GM18502 (cell line): ENCODE measurements around the gene SPAM1.
"Not testable (repeated sequence)": the region's sequence is repeated elsewhere in the genome, so short reads cannot be mapped to it uniquely, and the experiment has no call there.

Experiments
- ATAC-seq: cut with Tn5 transposase; IDR thresholded peaks from one replicate; pipeline ENCODE4 v1.9.1; 2021; ENCODE audit warnings: mild to moderate bottlenecking; ENCODE audit not compliant: unreplicated experiment, poor library complexity

Gene SPAM1

DNA sequence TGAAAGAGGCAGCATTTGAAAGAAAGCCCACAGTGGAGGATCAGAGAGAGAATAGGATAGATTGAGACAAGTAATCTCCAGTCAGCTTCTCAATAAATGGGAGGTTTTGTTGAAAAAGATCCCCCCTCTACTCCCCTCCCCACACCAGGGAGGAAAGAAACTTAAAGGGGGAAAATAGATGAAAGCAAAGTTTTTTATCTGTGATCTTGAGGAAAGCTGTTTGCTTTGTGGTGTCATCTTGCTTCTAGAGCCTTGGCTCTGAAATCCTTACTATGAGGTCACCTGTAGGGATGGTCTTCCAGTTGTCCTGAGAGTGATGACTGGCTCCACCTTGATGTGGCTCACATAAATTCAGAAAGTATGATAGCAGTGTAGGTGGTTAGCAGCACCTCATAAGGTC lies at the start of gene SPAM1:
TSS of gene SPAM1 (plus strand) at position 301 of the 400 bp plus-strand sequence. CDS start 28,330 bp downstream, outside the sequence.
- no peak for ATAC-seq

DNA sequence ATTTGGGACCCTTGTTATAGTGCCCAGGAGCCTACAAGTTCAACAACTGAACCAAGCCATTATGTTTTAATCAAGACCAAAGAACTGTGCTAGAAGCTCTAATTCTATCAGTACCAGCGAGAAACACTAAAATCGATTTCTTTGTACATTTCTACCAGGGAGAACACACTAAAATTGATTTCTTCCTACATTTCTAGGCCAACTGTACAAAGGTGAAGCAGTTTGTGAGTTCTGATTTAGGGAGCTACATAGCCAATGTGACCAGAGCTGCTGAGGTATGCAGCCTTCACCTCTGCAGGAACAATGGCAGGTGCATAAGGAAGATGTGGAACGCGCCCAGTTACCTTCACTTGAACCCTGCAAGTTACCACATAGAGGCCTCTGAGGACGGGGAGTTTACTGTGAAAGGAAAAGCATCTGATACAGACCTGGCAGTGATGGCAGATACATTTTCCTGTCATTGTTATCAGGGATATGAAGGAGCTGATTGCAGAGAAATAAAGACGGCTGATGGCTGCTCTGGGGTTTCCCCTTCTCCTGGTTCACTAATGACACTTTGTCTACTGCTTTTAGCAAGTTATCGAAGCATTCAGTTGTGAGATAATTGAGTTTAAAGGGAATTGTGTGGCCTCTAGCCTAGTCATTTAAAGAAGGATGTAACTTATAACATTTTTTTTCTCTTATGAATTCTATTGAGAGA lies 48.3 kb upstream of the SPAM1 start:
- no peak for ATAC-seq

- no peak for ATAC-seq
Observed at GRCh38 chr7:123879628-123880027, 45.4 kb upstream of the SPAM1 start.

- ATAC-seq = no peak
Observed at GRCh38 chr7:123881300-123881699, 43.7 kb upstream of the SPAM1 start.

DNA sequence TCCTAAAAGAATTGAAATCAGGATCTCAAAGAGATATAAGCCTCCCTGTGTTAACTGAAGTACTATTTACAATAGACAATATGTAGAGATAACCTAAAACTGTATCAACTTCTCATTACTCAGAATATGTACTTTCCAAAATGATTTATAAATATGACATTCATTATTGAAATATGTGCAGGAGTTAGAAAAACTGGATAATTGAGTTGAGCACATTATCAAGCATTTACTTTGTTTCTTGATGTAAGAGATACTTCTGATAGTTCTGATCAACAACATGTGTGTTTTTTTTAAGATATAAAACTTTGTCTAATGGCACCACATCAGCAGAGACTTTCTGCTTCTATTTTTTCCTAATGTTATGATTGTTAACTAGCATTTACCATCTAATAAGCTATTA lies 41.9 kb upstream of the SPAM1 start:
- no peak for ATAC-seq

- ATAC-seq = no peak
Observed at GRCh38 chr7:123888192-123888591, 36.8 kb upstream of the SPAM1 start.

DNA sequence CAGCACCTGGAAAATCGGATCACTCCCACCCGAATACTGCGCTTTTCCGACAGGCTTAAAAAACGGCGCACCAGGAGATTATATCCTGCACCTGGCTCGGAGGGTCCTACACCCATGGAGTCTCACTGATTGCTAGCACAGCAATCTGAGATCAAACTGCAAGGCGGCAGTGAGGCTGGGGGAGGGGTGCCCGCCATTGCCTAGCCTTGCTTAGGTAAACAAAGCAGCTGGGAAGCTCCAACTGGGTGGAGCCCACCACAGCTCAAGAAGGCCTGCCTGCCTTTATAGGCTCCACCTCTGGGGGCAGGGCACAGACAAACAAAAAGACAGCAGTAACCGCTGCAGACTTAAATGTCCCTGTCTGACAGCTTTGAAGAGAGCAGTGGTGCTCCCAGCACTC lies 30.3 kb upstream of the SPAM1 start:
- not testable (repeated sequence) for ATAC-seq

DNA sequence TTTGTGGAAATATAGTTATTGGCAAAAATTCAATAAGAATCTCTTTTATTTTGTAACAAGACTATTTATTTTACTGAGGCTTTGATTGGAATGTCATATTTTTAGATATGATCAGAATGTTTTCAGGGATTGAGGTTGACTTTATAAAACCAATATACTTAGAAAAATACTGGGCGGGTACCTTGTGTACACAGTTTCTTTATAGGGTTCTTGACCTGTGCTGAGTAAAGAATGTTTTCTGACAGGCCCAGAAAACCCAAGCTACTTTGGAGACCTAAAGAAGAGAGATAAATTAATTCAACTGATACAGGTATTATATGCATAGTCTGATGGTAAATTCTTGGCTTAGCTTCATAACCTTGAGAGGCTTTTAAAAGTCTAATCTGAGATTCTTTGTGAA lies 23.9 kb upstream of the SPAM1 start:
- no peak for ATAC-seq

- ATAC-seq = no peak
Observed at GRCh38 chr7:123905714-123906113, 19.3 kb upstream of the SPAM1 start.

- ATAC-seq = peak; percentile 55
Observed at GRCh38 chr7:123916240-123916724, 8.8 kb upstream of the SPAM1 start.

DNA sequence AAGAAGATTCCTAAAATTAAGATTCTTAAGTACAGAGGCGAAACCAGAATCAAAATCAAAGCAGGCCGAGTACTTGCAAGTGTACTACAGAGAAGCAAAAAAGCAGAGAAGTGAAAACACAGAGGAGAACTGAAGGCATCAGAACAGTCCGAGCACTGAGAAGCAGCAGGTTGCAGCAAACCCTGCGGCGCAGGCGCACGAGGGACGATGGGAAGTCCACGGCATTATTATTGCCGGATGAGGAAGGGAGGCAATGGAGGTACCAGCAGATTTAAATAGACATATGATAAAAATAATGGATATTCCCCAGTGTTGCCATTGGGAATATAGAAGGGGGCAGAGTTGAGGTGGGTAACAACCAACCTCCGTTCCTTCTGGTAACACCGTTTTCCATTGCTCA lies 7.2 kb upstream of the SPAM1 start:
- ATAC-seq = no peak

GRCh38 chr7:123918309-123918708 lies 6.7 kb upstream of the SPAM1 start:
- no peak for ATAC-seq

- ATAC-seq = no peak
Observed at GRCh38 chr7:123923599-123923998, 1.4 kb upstream of the SPAM1 start.

DNA sequence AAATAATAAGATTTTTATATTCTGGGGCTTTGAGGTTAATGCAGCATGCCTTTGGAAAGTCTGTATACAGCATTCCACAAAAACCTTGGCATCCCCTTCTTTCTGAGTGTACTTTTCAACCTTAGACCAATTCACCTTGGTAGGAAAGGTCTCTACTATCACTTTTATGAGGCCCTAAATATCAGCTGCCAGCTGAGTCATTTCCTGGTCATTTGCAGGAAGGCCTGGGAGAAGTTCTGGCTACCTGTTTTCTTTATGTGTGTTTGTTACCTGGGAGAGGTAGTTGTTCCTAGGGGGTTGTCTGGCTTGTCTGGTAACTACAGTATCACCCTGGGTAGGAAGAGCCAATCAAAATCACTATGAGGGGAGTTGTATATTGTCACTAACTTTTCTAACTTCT lies 4.1 kb downstream of the SPAM1 start:
- no peak for ATAC-seq

GRCh38 chr7:123929655-123930054 lies 4.6 kb downstream of the SPAM1 start:
- ATAC-seq = no peak

DNA sequence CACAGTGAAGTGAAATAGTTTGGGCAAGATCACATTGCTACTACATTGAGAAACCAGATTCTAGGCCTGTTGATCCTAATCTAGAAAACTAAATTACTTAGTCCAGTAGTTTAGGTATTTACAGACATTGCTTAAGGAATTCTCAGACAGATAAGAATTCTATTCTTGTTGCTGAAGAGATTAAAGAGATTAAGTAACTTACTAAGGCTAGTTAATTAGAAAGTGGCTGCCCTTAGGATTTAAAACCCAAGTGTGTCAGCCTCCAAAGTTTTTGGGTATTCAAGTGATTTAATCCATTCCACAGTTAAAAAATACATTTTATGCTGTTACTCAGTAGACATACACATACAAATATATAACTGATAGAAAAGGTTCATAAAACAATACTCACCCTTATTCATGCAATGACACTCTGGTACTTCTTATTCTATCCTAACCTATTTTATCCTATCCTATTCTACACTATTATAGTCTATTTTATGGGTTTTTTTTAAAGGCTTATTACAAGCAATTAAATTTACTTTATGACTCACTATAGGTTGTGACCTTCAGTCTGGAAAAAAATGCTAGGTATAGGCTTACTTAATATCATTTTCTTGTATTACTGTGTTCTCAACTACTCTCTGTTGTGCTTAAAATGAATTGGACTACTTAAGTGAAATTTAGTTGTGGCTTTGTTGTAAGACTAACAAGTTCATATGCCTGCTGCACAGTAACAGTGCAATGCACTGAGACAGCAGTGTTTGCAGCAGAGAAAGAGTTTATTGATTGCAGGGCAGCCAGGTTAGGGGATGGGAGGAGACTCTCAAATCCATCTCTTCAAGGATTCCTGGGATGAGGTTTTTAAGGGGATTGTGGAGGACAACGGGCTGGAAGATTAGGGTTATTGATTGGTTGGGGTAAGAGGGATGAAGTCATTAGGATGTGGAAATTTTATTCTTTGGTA lies 10.7 kb downstream of the SPAM1 start:
- no peak for ATAC-seq

GRCh38 chr7:123936388-123936787 lies 11.3 kb downstream of the SPAM1 start:
- no peak for ATAC-seq

- ATAC-seq = no peak
Observed at GRCh38 chr7:123939784-123940183, 14.7 kb downstream of the SPAM1 start.

DNA sequence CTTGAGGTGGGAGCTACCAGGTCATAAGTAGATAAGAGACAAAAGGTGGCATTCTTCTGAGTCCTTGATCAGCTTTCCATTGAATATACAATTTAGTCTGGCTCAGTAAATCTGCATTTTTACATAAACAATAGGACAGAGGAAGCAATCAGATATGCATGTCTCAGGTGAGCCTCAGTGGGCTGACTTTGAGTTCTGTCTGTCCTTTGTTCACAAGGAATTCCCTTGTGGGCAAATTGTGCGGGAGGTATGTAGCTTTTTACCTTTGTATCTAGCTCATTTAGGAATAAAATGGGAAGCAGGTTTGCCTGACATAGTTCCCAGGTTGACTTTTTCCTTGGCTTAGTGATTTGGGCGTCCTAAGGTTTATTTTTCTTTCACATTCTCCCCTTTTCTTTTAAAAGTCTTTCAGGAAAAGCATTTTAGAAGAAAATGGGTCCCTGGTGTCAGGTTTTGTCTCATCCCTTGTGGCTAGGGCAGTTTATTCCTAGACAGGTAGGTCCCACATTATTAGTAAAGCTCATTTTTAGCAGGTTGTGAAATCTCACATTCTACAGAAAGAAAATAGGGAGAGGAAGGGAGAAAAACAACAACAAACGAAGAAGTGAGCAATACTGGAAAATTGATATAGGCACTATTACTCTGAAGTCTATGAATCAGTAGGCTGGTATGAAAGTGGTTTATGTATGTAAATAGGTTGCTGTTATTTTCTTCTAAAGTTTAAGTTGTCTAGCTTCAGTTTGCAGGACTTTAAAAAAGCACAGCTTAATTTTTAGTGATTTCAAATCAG lies 16.5 kb downstream of the SPAM1 start:
- no peak for ATAC-seq

GRCh38 chr7:123944395-123944794 lies 19.4 kb downstream of the SPAM1 start:
- no peak for ATAC-seq

DNA sequence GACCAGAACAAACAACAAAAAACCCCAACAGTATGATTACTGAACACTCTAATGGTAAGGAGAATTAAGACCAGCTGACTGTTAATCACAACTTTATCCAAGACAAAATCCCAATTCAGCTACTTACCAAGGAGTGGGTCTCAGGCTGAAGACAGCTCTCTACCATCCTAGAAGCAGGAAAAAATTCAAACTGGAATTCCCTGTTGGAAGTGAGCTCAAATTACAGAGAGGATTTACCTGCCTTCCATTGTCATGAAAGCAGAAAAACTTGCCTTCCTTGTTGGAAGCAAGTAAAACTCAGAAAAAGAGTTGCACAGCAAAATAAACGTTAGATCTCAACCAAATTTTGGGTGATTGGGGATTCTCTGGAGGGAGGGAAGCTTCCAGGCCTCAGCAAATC lies 20.9 kb downstream of the SPAM1 start:
- ATAC-seq = no peak
